Fibroblast of skin of right quadriceps (primary cell): ENCODE data around the gene ZNF512B.

Source experiments
- DNase-seq: peaks from one replicate; pipeline ENCODE4 v3.0.0-alpha.2; 2013

ZNF512B gene

DNA sequence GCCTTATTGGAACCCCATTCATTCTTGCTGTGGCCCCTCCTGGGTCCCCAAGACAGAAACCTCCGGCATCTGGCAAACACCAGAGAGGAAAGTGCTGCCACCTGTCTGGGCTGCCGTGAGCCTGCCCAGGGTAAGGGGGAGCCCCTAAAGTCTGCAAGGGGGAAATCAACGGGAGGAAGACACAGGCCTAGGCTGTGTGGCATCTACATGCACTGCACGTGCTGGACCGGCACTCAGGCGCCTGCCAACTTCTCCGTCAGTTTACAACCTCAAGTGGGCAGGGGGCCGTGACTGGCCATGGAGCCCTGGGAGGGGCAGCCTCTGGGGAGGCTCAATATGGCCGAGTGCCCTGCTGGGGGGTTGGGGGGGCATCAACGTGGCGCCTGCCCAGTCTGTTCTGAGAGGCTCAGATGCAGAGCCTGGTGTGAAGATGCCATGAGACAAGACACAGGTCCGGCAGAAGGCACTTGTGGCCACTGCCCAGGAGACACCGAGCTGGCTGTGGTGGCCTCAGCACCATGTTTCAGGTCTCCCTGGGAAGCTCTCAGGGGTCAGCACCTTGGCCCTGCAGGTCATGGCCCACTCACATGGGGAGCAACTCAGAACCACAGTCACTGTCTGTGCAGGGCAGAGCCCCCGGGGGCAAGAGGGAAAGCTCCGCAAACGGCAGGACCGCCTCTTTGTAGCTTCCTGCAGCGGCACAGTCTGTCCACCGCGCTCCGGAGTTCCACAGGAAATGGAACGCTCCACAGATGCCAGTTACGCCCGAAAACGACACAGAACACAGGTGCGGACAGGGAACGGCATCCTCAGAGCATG is 21.9 kb downstream of the ZNF512B start:
- no peak for DNase-seq

DNA sequence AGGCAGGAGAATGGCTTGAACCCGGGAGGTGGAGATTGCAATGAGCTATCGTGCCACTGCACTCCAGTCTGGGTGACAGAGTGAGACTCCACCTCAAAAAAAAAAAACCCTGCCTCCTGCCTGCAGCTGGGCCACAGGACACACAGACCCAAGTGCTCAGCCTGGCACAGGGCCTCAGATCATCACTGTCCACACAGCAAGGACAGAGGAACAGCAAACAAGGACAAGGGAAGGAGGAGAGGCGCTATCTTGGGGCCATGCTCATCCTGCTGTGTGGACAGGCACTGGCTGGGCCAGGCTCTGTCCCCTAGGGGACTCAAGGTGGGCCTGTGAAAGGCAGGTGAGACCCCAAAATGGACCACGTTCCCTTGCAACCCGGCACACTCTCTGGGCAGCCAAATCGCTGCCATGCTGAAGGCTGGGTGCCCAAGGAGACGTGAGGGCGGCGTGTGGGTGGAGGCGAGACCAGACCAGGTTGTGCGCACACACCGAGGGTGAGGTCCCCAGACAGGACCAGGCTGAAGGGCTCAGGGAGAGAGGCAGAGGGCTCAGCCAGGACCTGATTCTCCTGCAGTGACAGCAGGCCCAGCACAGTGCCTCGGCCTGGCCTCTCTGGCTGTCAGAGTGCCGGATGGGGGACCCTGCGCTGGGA is 22.6 kb downstream of the ZNF512B start:
- DNase-seq, result no peak

DNA sequence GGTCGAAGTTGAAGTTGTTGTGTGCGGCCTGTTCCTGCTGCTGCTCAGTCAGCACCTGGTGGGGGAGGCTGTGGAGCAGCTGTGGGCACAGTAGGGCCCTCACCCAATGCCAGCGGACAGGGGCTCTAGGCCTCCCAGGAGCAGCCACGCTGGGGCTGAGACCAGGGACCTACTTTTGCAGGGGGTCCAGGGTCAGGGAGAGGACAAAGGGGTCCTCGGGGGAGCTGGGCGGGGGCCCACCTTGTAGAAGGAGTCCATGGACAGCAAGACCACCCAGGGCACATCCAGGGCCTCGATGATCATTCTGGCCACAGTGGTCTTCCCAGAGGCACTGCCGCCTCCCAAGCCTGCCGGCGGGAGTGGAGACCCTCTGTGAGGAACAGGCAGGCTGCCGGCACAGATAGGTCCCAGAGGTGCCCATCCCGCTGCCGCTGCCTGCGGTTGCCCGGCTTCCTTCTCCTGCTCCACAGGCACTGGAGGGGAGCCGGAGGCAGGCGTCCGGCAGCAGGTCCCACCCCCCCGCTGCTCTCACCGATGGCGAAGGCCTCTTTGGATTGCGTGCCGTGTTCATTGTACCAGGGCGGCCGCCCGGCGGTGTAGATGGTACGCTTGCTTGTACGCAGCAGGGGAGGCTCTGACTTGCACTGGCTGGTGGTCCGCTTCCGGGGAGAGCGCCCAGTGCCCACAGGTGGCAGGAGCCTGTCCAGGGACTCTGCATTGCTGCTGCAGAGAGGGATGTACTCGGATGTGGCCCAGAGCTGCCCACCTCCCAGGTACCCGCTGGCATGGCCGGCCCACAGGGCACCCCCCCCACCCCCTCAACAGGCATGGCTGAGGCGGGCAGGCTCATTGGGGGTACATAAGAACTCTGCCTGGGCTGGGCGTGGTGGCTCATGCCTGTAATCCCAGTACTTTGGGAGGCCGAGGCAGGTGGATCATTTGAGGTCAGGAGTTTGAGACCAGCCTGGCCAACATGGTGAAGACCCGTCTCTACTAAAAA is 23.5 kb downstream of the ZNF512B start:
- no peak for DNase-seq

DNA sequence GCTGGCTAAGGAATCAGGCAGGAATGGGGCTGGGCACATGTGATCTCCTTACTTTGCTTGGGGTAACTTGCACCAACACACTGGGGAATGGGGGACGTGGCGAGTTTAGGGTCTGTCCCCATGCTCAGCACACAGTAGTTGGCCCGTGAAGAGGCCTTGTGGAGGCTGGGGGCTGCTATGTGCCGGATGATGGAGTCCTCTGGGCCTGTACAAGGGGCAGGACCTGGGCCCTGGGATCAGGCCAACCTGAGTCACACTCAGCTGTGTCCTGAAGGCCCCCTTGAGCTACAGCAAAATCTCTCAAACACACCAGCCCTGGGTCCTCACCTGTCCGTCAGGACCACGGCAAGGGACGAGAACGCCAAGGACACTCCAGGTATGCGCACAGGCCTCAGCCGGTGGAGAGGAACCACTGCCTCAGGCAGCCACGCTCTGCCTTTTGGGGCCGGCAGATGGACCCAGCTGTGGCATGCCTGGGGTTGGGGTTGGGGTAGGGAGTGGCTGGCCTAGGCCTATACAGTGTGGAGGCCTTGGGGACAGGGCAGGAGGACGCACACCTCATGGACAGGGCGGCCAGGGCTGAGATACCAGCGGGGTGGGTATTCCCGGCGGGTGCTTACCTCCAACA is 24.6 kb downstream of the ZNF512B start:
- no peak for DNase-seq

DNA sequence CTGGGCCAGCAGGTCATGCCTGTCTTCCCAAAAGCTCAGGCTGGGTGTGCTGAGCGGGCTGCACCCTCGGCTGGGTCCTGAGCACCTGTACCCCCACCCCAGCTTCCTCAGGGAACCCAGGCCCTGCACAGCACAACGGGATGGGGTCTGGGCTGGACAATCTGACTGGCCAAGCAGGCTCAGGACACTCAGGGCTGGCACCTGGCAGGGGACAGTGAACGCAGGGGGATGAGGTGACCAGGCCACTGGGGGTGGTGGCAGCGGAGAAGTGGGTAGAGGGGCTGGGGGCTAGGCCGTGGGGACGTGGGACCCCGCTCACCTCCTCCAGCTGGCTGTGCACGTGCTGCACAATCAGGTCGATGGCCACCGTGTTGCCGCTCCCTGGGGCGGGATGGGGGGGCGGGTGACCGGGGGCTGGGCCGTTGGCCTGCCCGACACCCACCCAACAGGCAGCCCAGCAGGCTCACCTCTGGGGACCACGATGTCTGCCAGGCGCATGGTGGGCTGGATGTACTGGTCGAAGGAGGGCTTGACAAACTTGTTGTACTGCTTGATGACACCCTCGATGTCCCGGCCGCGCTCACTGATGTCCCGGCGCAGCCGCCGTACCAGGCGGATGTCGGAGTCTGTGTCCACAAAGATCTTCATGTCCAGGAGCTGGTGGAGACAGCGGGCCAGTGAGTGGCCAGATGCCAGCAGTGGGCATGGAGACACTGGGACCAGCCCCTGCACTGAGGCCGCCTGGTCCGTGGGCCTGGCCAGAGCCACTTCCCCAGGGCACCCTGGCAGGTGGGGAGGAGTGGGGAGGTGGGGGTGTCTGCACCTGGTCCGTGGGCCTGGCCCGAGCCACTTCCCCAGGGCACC is 25.4 kb downstream of the ZNF512B start:
- no peak for DNase-seq

DNA sequence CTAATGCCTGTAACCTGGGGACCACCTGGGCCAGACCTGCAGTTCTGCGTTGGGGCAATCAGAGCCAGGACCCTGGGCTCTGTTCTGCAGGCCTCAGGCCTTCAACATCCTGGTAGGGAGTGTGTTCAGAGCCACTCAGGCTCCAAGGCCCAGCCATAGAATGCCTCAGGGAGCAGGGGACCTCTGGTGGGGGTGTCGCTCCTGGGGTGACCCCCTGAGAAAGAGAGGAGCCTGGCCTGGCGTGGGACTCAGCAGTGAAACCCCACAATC is 26.0 kb downstream of the ZNF512B start:
- DNase-seq, result no peak

DNA sequence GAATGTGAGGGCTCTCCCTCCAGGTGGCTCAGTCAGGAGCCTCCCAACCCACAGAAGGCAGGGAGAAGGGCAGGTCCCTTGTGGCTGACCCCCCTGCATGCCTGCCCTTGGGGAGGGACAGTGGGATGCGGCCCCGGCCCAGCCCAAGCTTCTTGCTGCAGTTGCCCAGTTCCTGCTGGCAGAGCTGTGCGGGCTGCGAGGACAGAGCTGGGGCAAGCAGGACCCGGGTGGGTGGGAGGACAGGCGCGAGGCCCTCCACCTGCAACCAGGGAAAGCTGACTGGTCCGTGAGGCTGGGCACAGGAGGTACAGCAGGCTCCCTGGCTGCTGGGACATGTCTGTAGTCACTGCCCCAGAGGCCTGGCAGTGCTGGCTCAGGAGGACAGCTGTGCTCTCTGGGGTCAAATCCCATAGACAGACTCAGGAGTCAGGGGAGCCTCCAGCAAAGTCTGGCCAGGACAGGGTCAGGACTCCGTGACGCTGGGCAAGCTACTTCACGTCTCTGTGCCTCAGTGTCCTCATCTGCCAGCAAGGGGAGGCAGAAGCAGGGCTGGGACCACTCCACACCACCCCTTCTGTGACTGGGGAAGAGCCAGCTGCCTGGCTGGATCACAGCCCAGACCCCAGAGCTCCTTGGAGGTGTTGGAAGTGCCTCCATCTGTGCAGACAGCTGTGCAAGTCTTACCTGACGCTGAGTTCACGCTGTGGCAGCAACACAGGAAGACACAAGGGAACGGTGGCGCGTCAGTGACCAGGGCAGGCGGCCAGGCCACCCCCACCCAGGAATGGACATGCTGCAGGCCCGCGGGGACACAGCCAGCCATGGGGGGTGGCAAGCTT is 26.5 kb downstream of the ZNF512B start:
- DNase-seq, result no peak

DNA sequence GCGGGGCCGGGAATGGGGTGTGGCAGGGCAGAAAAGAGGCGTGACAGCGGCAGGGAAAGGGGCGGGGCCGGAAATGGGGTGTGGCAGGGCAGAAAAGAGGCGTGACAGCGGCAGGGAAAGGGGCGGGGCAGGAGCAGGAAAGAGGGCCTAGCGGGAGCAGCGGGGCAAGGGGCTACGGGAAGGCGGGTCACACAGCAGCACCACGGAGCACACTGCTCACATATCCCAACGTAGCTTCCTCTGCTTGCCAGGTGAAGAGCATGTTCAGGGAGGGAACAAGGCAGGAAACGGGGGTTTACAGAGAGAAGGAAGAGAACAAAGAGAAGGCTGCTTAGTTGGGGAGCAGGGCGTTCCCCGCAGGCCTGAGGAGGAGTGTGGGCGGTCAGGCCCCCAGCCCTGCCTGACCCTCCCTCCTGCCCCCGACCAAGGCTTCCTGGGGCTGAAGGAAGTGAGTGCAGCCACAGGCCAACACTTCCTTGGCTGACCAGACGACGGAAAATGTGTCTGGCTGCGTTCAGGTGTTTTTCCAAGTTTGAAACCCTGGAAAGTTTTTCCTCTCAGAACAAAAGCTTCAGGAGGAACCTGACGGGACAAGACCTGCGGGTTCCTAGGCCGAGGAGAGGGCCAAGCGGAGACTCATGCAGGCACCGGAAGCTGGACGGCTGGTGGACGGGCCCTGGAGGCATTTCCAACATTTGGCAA is 27.3 kb downstream of the ZNF512B start:
- DNase-seq, result peak; percentile 27

DNA sequence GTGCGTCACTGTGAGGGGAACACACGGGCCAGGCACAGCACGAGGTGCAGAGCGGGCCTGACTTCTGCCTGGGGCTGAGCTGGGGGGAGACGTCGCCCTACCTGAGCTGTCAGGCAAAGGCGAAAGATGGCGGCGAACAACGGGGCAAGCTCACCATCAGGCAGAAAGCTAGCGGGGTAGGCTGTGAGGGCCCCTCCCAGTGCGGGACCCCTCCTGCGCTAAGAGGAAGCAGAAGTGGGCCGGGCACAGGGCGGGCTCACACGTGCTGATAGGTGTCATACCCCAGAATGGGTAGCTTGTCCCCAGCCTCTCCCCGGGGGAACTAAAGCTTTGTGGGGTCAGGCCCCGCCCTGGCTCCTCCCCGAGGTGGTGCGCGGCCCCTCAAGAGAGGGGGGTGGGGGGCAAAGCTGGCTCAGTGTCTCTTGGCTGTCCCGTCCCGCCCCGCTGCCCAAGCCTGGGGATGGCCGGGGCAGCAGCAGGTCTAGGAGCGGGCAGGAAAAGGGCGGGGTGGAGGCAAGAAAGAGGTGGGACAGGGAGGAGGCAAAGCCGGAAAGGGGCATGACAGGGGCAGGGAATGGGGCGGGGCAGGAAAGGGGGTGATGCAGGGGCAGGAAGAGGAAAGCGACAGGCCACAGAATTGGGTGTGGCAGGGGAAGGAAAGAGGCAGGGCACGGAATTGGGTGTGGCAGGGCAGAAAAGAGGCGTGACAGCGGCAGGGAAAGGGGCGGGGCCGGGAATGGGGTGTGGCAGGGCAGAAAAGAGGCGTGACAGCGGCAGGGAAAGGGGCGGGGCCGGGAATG is 28.2 kb downstream of the ZNF512B start:
- no peak for DNase-seq

DNA sequence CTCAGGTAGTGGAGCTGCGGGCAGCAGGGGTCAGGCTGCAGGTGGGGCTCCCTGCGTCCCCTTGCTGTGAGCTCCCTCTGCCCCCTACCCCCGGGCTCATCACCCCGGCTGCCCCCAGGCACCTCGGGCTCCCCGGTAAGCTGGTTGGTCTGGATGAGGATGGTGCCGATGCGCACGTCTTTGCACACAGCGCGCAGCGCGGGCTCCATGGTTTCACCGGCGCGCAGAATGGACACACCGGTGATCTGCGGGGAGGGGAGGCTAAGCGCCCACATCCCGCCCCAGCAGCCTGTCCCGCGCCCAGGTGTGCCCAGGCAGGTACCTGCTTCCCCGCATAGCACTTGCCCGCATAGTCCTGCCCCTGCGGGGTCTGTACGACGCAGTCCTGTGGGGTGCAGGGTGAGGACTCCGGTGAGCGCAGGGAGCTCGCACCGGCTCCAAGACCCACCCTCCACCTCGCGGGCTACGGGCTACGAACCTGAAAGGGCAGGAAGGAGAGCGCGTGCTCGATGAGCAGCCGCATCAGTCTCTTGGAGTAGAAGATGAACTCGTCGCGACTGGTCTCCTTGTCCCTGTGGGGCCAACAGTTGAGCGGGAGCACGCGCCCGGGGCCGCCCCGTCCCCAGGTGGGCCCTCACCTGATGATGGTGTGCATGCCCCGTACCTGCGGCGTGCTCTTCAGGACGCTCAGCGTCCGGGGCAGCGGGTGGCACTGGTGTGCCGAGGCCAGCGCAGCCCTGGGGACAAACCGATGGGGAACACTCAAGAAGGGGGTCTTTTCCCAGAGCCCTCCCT is 29.1 kb downstream of the ZNF512B start:
- DNase-seq, result no peak

DNA sequence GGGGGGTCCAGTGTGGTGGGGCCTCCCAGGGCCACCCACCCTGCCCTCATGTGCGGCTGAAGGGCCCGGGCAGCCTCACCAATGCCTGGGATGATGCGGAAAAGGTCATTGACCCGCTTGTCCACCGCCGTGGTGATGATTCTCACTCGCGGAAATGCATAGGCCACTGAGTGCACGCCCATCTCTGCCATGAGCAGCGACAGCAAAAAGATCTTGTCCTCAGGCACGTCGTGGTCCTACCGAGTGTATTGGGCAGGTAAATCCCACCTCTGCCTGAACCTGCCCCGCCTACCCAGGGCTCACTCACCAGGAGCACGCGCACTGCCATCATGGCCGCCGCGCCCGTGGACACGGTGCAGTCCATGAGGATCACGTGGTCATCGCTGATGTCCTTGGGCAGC is 29.7 kb downstream of the ZNF512B start:
- no peak for DNase-seq

DNA sequence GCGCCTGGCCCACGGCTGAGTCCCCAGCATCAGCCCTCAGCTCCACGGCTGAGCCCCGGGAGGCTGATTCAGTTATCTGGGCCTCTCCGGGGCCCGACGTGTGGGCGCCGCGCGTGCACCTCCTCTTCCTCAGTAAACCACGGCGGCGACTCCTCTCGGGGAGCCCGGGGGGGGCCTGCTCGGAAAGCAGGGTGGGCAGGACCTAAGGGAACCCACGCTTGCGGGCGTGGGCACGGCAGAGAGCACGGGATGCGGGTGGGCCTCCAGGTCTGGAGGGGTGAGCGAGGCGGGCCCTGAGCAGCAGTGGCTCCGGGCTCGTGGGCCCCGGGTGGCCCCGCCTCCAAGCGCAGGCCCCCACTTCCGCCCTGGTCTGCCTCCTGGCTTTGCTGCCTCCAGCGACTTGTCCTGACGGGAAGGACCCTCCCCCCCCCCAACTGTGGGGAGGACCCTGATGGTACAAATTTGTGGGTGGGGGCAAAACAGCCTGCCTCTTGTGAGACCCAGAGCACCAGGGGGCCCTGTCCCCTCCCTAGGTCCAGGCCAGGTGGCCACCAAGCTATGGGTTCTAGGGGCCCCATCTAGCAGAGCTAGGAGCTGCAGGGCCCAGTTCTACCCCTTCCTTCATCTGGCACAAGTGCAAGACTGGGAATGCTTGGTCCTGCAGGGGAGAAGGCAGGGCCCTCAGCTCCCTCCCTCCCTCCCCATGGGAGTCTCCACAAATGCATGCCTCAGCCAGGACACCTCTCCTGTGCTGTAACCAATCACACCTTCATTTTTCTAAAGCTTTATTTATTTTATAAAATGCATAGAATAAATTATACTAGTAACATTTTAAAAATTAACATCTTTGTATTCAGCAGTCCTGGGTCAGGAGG is 30.4 kb downstream of the ZNF512B start:
- DNase-seq, result no peak

DNA sequence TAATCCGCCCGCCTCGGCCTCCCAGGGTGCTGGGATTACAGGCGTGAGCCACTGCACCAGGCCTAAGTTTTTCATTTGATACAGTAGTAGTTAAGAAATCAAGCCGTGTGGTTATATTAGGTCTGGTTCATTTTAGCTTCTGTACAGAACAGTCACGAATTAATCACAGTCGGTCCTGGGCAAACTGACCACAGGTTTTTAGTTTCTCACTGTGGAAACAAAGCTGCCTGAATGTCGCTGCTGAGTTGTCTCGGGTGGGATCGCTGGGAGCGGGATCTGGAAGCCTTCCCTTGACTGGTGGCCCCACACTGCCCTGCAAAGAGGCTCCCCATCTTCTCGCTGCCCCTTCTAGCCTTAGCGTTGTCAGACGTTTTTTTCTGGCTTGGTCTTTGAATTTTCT is 32.1 kb downstream of the ZNF512B start:
- no peak for DNase-seq

DNA sequence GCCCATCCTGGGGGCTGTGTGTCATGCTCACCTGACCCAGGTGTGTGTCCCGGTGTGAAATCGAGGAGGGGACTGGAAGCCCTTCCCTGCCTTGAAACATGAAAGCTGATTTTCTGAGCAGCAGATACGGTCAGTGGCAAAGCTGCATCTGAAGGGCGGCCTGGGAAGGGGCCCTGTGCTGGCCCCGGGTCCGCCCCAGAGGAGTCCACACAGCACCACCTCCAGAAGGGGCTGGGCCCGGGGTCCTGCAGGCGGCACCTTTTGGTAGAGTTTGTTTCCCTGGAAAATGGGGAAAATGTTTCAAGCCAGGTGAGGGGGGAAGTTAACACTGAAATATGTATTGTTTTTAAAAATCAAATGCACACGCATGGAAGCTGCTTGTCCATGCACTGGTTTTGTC is 34.3 kb downstream of the ZNF512B start:
- no peak for DNase-seq

DNA sequence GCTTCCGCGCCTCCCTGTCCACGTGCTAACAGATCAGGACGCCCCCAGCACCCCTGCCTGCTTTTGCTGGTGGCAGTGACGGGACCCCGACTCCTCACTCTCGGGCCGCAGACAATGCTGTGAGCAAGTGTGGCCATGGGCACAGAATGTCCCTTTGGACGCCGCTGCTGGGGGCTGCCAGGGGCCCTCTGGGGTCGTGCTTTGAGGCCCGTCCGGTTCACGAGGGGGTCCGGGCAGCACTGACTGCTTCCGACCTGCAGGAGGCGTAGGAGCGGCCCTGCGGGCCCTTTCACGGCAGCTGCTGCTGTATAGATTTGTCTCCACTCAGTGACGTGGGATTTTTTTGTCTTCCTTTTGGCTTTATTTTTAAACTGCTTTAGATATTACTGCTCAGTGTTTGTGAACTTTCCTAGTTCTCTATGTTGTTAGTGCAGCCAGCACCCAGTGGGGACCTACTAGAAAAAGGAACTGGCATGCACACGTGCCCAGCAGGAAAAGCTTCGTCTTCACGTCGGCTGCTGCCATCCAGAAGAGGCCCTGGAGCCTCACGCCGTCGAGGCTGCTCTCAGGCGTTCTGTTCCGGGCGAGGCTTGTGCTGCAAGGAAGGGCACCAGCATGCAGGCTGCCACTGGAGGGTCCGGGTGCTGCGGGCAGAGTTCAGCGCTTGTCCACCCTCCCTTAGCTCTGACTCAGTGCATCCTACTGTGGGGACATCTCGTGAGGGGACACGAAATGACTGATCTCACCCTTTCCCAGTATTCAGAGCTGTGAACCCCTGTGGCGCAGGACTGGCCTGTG is 35.3 kb downstream of the ZNF512B start:
- no peak for DNase-seq

DNA sequence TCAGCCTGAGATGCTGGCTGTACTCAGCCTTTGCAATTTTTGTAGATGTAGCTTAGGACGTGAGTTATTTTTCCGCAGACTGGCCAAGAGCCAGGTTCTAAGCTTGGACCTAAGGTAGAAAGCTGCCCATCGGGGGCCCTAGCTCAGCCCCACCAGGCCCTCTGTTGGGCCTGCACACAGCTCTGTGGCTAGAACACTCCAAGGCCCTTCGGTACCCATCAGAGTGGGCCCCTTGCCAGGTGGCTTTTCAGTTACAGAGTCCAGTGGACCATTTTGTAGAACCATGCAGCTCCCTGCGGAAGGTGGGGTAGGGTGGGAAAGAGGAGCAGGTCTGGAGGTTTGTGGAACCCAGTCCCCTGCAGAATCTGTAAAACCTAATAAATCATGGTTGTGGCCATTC is 36.1 kb downstream of the ZNF512B start:
- DNase-seq, result no peak

DNA sequence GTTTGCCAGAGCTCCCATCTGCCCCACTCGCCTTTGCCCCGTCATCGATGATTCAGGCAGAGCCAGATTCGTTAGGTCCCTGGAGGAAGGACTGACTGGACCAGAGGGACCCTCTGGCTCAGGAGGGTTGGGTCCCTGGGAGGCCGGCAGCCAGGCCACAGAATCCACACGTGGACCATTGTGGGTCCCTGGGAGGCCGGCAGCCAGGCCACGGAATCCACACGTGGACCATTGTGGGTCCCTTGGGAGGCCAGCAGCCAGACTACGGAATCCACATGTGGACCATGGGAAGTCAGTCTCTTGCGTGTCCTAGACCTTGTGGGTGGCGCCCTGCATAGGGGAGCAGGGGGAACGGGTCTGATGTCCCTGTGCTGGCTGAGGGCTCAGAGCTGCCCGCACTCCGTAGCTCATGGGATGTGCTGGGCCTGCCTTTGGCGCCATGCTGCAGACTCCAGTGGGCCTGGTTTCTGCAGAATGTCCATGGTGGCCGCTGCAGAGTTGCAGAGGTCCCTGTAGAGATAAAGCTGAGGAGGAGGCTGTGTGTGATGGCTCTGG is 37.0 kb downstream of the ZNF512B start:
- no peak for DNase-seq
